MM.1S (cell line): ENCODE data around the gene VWA7.

Experiments used
- EZH2 ChIP-seq: fragments of 300-600 bp; sonication (generic); optimal IDR thresholded peaks from 2 replicates; pipeline ENCODE3; 2017; ENCODE audit warnings: low read depth, mild to moderate bottlenecking, antibody characterized with exemption, low read length, mixed read lengths
- EZH2phosphoT487 ChIP-seq: fragments of 300-600 bp; sonication (generic); IDR thresholded peaks from 2 replicates; pipeline ENCODE4 v1.6.1; 2018; ENCODE audit warnings: antibody characterized with exemption, low read length
- TF ChIP-seq, protein P1 (sequence below): fragments of 300-600 bp; sonication (generic); IDR thresholded peaks from 2 replicates; pipeline ENCODE4 v1.5.1; 2016; ENCODE audit warnings: antibody characterized with exemption, low read length, mixed read lengths

DNA sequence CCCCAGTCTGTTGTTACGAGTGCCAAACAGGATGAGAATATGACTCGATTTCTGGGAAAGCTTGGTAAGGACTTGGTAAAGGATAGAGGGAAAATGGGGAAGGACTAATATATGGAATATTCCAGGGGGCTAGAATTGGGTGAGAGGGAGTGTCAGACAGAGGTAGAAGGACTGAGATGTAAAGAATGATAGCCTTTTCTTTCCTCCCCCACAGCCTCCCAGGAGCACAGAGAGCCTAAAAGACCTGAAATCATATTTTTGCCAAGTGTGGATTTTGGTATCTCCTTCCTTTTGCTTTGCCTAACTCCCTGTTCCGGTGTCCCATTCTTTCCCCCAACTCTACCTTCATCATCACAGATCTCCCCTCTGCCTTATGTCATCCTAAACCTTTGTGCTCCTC lies 34.2 kb downstream of the VWA7 start:
- TF ChIP-seq, protein P1, sequence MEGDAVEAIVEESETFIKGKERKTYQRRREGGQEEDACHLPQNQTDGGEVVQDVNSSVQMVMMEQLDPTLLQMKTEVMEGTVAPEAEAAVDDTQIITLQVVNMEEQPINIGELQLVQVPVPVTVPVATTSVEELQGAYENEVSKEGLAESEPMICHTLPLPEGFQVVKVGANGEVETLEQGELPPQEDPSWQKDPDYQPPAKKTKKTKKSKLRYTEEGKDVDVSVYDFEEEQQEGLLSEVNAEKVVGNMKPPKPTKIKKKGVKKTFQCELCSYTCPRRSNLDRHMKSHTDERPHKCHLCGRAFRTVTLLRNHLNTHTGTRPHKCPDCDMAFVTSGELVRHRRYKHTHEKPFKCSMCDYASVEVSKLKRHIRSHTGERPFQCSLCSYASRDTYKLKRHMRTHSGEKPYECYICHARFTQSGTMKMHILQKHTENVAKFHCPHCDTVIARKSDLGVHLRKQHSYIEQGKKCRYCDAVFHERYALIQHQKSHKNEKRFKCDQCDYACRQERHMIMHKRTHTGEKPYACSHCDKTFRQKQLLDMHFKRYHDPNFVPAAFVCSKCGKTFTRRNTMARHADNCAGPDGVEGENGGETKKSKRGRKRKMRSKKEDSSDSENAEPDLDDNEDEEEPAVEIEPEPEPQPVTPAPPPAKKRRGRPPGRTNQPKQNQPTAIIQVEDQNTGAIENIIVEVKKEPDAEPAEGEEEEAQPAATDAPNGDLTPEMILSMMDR, result no peak
- no peak for TF ChIP-seq EZH2
- TF ChIP-seq EZH2phosphoT487, result no peak
